ENCODE measurements around the gene PIAS4. TPM values are rescaled to one million over a fixed set of nuclear protein-coding genes. Genes with fewer than 3 reads are reported as not detected.
A peak's percentile ranks its signal among the peaks of the same experiment; 100 is the strongest.

PIAS4 gene
- total and polyA plus RNA-seq, 2 of the 13 experiments (the other 11 are each of a cell fraction or from before 2014, with no cell fraction given), result 9.0 to 20.1 TPM

DNA sequence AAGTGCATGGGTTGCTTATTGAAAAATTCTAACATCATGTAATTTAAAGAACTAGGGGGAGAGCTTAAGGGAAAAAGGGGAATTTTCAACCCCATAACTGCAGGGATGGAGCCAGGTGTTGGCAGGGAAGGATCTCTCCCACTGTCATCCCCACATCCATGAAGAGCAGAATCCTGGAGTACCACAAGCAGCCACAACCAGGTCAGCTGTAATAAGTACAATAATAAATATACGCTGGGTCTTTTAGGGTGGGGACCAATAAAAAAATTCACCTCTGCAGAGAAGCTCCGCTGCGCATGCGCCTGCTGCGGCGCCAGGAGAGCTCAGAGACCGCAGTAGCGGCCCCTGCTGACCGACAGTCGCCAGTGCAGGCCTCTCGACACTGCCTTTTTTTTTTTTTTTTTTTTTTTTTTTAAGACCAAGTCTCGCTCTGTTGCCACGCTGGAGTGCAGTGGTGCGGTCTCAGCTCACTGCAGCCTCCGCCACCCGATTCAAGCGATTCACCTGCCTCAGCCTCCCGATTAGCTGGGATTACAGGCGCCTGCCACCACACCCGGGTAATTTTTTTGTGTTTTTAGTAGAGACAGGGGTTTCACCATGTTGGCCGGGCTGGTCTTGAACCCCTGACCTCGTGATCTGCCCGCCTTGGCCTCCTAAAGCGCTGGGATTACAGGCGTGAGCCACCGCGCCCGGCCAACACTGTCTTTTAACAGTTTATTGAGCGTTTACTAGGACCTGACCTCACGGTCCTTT lies 19.7 kb upstream of the PIAS4 start (continued):
- TF ChIP-seq NCOA2 (CRISPR knock-in tag; IDR thresholded peaks at IDR 0.05) (no peak), MTA3 (CRISPR knock-in tag; IDR thresholded peaks at IDR 0.05) (no peak), ZNF747 (CRISPR knock-in tag; IDR thresholded peaks at IDR 0.05; ENCODE audit: borderline replicate concordance) (no peak), MYC (CRISPR knock-in tag; IDR thresholded peaks at IDR 0.05; ENCODE audit: borderline replicate concordance) (0 out of 2 replicates have a peak, but pooled peaks have one; percentile 20), MAF1 (CRISPR knock-in tag; IDR thresholded peaks at IDR 0.05; ENCODE audit: borderline replicate concordance) (no peak), RARG (CRISPR knock-in tag; IDR thresholded peaks at IDR 0.05; ENCODE audit: low read depth) (no peak), JUNB (CRISPR knock-in tag; IDR thresholded peaks at IDR 0.05; ENCODE audit: borderline replicate concordance) (no peak), ZNF232 (CRISPR knock-in tag; IDR thresholded peaks at IDR 0.05; ENCODE audit: borderline replicate concordance) (peak; percentile 46; the same call in 1 of the 2 replicates), KLF12 (CRISPR knock-in tag; IDR thresholded peaks at IDR 0.05; ENCODE audit: borderline replicate concordance) (no peak), ZNF460 (CRISPR knock-in tag; IDR thresholded peaks at IDR 0.05; ENCODE audit: borderline replicate concordance) (peak; percentile 56; the same call in 1 of the 2 replicates), ZFP1 (CRISPR knock-in tag; IDR thresholded peaks at IDR 0.05) (no peak)
- TF ChIP-seq, protein P1, sequence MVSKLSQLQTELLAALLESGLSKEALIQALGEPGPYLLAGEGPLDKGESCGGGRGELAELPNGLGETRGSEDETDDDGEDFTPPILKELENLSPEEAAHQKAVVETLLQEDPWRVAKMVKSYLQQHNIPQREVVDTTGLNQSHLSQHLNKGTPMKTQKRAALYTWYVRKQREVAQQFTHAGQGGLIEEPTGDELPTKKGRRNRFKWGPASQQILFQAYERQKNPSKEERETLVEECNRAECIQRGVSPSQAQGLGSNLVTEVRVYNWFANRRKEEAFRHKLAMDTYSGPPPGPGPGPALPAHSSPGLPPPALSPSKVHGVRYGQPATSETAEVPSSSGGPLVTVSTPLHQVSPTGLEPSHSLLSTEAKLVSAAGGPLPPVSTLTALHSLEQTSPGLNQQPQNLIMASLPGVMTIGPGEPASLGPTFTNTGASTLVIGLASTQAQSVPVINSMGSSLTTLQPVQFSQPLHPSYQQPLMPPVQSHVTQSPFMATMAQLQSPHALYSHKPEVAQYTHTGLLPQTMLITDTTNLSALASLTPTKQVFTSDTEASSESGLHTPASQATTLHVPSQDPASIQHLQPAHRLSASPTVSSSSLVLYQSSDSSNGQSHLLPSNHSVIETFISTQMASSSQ (IDR thresholded peaks at IDR 0.05; ENCODE audit: low read depth), result no peak
- TF ChIP-seq, protein P1 (CRISPR knock-in tag; IDR thresholded peaks at IDR 0.05; ENCODE audit: borderline replicate concordance), result no peak
- TF ChIP-seq, protein P2, sequence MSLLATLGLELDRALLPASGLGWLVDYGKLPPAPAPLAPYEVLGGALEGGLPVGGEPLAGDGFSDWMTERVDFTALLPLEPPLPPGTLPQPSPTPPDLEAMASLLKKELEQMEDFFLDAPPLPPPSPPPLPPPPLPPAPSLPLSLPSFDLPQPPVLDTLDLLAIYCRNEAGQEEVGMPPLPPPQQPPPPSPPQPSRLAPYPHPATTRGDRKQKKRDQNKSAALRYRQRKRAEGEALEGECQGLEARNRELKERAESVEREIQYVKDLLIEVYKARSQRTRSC (CRISPR knock-in tag; IDR thresholded peaks at IDR 0.05; ENCODE audit: low read depth), result no peak
- TF ChIP-seq, protein P3, sequence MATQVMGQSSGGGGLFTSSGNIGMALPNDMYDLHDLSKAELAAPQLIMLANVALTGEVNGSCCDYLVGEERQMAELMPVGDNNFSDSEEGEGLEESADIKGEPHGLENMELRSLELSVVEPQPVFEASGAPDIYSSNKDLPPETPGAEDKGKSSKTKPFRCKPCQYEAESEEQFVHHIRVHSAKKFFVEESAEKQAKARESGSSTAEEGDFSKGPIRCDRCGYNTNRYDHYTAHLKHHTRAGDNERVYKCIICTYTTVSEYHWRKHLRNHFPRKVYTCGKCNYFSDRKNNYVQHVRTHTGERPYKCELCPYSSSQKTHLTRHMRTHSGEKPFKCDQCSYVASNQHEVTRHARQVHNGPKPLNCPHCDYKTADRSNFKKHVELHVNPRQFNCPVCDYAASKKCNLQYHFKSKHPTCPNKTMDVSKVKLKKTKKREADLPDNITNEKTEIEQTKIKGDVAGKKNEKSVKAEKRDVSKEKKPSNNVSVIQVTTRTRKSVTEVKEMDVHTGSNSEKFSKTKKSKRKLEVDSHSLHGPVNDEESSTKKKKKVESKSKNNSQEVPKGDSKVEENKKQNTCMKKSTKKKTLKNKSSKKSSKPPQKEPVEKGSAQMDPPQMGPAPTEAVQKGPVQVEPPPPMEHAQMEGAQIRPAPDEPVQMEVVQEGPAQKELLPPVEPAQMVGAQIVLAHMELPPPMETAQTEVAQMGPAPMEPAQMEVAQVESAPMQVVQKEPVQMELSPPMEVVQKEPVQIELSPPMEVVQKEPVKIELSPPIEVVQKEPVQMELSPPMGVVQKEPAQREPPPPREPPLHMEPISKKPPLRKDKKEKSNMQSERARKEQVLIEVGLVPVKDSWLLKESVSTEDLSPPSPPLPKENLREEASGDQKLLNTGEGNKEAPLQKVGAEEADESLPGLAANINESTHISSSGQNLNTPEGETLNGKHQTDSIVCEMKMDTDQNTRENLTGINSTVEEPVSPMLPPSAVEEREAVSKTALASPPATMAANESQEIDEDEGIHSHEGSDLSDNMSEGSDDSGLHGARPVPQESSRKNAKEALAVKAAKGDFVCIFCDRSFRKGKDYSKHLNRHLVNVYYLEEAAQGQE (IDR thresholded peaks at IDR 0.05; ENCODE audit: borderline replicate concordance in 1 of 2, low read depth in 1 of 2, low read length in 2 of 2), result no peak
- TF ChIP-seq, protein P4, sequence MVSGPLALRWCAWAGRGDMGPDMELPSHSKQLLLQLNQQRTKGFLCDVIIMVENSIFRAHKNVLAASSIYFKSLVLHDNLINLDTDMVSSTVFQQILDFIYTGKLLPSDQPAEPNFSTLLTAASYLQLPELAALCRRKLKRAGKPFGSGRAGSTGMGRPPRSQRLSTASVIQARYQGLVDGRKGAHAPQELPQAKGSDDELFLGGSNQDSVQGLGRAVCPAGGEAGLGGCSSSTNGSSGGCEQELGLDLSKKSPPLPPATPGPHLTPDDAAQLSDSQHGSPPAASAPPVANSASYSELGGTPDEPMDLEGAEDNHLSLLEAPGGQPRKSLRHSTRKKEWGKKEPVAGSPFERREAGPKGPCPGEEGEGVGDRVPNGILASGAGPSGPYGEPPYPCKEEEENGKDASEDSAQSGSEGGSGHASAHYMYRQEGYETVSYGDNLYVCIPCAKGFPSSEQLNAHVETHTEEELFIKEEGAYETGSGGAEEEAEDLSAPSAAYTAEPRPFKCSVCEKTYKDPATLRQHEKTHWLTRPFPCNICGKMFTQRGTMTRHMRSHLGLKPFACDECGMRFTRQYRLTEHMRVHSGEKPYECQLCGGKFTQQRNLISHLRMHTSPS (CRISPR knock-in tag; IDR thresholded peaks at IDR 0.05; ENCODE audit: low read depth), result no peak
- TF ChIP-seq, protein P5, sequence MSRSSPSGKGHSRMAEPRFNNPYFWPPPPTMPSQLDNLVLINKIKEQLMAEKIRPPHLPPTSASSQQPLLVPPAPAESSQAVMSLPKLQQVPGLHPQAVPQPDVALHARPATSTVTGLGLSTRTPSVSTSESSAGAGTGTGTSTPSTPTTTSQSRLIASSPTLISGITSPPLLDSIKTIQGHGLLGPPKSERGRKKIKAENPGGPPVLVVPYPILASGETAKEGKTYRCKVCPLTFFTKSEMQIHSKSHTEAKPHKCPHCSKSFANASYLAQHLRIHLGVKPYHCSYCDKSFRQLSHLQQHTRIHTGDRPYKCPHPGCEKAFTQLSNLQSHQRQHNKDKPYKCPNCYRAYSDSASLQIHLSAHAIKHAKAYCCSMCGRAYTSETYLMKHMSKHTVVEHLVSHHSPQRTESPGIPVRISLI (CRISPR knock-in tag; IDR thresholded peaks at IDR 0.05; ENCODE audit: borderline replicate concordance), result peak; percentile 99

All from HepG2 (cell line).